CD4-positive, alpha-beta memory T cell (primary cell): ENCODE data around the gene PNPO. TPM values are rescaled to one million over a fixed set of nuclear protein-coding genes. Genes with fewer than 3 reads are reported as not detected.
A peak's percentile ranks its signal among the peaks of the same experiment; 100 is the strongest.

Experiments used
- CTCF ChIA-PET: fragments of 350-600 bp; sonication (Branson Sonifier 250); formaldehyde crosslinking; loops from one replicate; lab custom pipeline; 2021; ENCODE audit warnings: inconsistent platforms; ENCODE audit not compliant: partially characterized antibody; lab: Charles Lee
- POLR2A ChIA-PET: fragments of 350-600 bp; sonication (Branson Sonifier 250); formaldehyde crosslinking; loops from one replicate; lab custom pipeline; 2021; ENCODE audit not compliant: partially characterized antibody; lab: Charles Lee
- DNase-seq, 5 donors: peaks; one replicate each; pipeline versions ENCODE4 v3.0.0 to v3.0.0-alpha.2; 2020 to 2022; ENCODE audit warnings: mixed read lengths in 1 of 5
- H3K27ac ChIP-seq: one replicate; pipeline ENCODE4 v1.7.0; 2013; ENCODE audit warnings: low read depth, low read length
- H3K27me3 ChIP-seq: 2 replicates; pipeline ENCODE4 v1.7.0; 2013; ENCODE audit warnings: mild to moderate bottlenecking, low read length, moderate library complexity; ENCODE audit not compliant: insufficient read depth
- H3K36me3 ChIP-seq: 2 replicates; pipeline ENCODE4 v1.7.0; 2013; ENCODE audit warnings: mild to moderate bottlenecking, low read length, moderate library complexity; ENCODE audit not compliant: insufficient read depth
- H3K4me1 ChIP-seq: 2 replicates; pipeline ENCODE4 v1.7.0; 2013; ENCODE audit warnings: mild to moderate bottlenecking, low read length, moderate library complexity; ENCODE audit not compliant: insufficient read depth
- H3K4me3 ChIP-seq, 2 donors: one replicate each; pipeline ENCODE4 v1.7.0; 2013; ENCODE audit warnings: low read length in 2 of 2, mild to moderate bottlenecking in 1 of 2
- H3K9me3 ChIP-seq, 2 donors: one replicate each; pipeline ENCODE4 v1.7.0; 2013; ENCODE audit warnings: low read length in 2 of 2, control low read depth in 1 of 2; ENCODE audit not compliant: control insufficient read depth in 1 of 2
- H3K27ac Mint-ChIP-seq, 7 donors: one replicate each; pipeline ENCODE4 v1.8.0; 2020 to 2021; ENCODE audit warnings: mixed read lengths in 7 of 7, mild to moderate bottlenecking in 6 of 7, inconsistent platforms in 3 of 7, moderate library complexity in 3 of 7
- H3K27me3 Mint-ChIP-seq, 2 donors: one replicate each; pipeline ENCODE4 v1.8.0; 2020 to 2021; ENCODE audit warnings: mixed read lengths in 2 of 2
- H3K36me3 Mint-ChIP-seq, 2 donors: one replicate each; pipeline ENCODE4 v1.8.0; 2020 to 2021; ENCODE audit warnings: mixed read lengths in 2 of 2, inconsistent platforms in 1 of 2, mild to moderate bottlenecking in 1 of 2
- H3K4me1 Mint-ChIP-seq, 4 donors: one replicate each; pipeline ENCODE4 v1.8.0; 2020 to 2021; ENCODE audit warnings: mixed read lengths in 4 of 4, mild to moderate bottlenecking in 1 of 4
- H3K4me3 Mint-ChIP-seq, 8 donors: one replicate each; pipeline ENCODE4 v1.8.0; 2020 to 2021; ENCODE audit warnings: mixed read lengths in 8 of 8, mild to moderate bottlenecking in 7 of 8, moderate library complexity in 6 of 8, inconsistent platforms in 3 of 8
- H3K9me3 Mint-ChIP-seq, 8 donors: one replicate each; pipeline ENCODE4 v1.8.0; 2020 to 2021; ENCODE audit warnings: mixed read lengths in 8 of 8, mild to moderate bottlenecking in 5 of 8, inconsistent platforms in 3 of 8, moderate library complexity in 1 of 8
- intact Hi-C: fragments of 100-400 bp; cut with micrococcal nuclease; formaldehyde crosslinking; loops from one replicate; pipeline ENCODE4 v1.15.1; 2023
- polyA plus RNA-seq, 2 donors: library from polyadenylated mRNA; unstranded; fragments of 300-500 nt; fragmentation: Illumina TruSeq; gene quantifications; one replicate each; pipeline ENCODE4 v1.2.3, GENCODE V29; 2021
- total RNA-seq, 2 experiments: library from RNA; stranded (reverse); gene quantifications; one replicate each; pipeline ENCODE4 v1.2.3, GENCODE V29; 2021

PNPO gene
- total and polyA plus RNA-seq, 4 experiments from 2014 or later: 12.1 to 23.4 (median 16.0) TPM

DNA sequence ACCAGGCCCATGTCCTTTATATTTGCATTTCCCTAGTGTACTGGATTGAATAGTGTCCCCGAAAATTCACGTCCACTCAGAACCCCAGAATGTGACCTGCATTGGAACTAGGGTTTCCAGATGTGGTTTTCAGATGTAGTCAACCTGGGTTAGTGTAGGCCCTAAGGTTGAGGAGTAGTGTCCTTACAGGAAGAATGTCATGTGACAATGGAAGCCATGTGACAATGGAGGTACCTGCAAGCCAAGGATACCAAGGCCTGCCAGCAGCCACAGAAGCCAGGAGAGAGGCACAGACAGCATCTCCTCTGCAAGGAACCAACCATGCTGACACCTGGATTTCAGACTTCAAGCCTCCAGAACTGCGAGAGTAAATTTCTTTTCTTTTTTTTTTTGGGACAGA is 21.5 kb downstream of the PNPO start:
- DNase-seq: no peak
- Histone ChIP-seq H3K4me3 (no peak overlapping the region), H3K36me3 (no peaks in the 10 kb centered on the region), H3K27me3 (no peaks in the 10 kb centered on the region), H3K9me3 (no peaks in the 10 kb centered on the region), H3K4me1 (no peaks in the 10 kb centered on the region), H3K27ac (no peak overlapping the region)
- Mint-ChIP-seq H3K4me3 (no peak overlapping the region), H3K9me3 (peaks cover 0 to 1% (median 0%) of the 10 kb centered on the region in 8 donors), H3K36me3 (no peaks in the 10 kb centered on the region), H3K27ac (no peak overlapping the region), H3K27me3 (no peaks in the 10 kb centered on the region), H3K4me1 (no peaks in the 10 kb centered on the region)
- POLR2A ChIA-PET: no interaction called here
- CTCF ChIA-PET: interaction anchor here (9.9 kb wide), 1 partner anchor 17 kb away, joined by 244 read pairs; the partner anchor contains the start of gene PNPO
- intact Hi-C loops: no loop called here

DNA sequence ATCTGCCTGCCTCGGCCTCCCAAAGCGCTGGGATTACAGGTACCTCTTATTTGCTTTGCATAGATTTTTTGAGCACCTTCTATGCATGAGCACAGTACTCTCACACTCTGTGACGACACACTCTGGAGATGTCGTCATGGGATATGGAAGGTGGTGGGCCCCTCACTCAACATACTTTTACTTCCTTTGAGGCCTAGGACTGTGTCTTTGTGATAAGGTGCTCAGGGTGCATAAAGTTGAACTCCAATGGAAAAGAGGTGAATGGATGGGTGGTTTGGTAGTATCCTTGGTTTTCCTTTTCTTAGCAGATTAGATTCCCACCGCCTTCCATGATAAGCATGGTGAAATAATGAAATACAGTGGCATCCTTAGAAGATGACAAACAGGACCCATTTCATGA is 23.5 kb downstream of the PNPO start:
- Histone ChIP-seq H3K4me1 (peaks cover 3% of the 10 kb centered on the region), H3K27me3 (no peaks in the 10 kb centered on the region), H3K36me3 (no peaks in the 10 kb centered on the region), H3K27ac (no peak overlapping the region), H3K4me3 (no peak overlapping the region), H3K9me3 (no peaks in the 10 kb centered on the region)
- DNase-seq: no peak
- no peak overlapping the region for H3K27ac Mint-ChIP-seq
- ChIA-PET CTCF (interaction anchor here (9.9 kb wide), 1 partner anchor 19 kb away, joined by 244 read pairs; the partner anchor contains the start of gene PNPO), POLR2A (no interaction called here)
- intact Hi-C loops: no loop called here
- H3K4me1 Mint-ChIP-seq: peaks cover 2 to 4% (median 3%) of the 10 kb centered on the region in 4 donors
- no peak overlapping the region for H3K4me3 Mint-ChIP-seq
- peaks cover 0 to 1% of the 10 kb centered on the region in 2 donors for H3K27me3 Mint-ChIP-seq
- peaks cover 0 to 1% (median 0%) of the 10 kb centered on the region in 8 donors for H3K9me3 Mint-ChIP-seq
- H3K36me3 Mint-ChIP-seq: no peaks in the 10 kb centered on the region

DNA sequence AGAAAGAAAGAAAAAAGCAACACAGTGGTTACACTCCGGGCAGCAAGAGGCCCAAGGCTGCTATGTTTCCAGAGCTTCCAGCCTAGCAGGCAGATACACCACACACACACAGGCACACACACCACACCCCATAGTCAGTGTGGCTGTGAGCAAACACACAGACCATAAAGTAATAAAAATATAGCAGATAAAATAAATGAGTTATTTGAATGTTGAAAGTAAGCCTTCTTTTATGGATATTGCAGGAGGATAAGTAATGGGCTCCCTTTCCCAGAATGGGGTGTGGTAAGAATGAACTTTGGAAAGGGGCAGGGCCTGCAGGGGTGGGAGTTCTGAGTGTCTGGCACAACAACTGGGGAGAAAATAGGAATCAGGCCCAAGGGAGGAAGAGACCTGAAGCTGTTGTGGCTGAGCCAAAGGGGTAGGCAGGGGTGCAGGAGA is 24.7 kb downstream of the PNPO start:
- Histone ChIP-seq H3K4me1 (peaks cover 10% of the 10 kb centered on the region), H3K36me3 (no peaks in the 10 kb centered on the region), H3K4me3 (no peak overlapping the region), H3K27me3 (no peaks in the 10 kb centered on the region), H3K27ac (no peak overlapping the region), H3K9me3 (no peaks in the 10 kb centered on the region)
- CTCF ChIA-PET: interaction anchor here (0.6 to 9.9 kb wide), 2 partner anchors 20 to 167 kb away, joined by 3 to 244 read pairs; partner anchors contain the start of gene PNPO
- no peak for DNase-seq
- H3K27me3 Mint-ChIP-seq: peaks cover 0 to 1% of the 10 kb centered on the region in 2 donors
- no peak overlapping the region for H3K27ac Mint-ChIP-seq
- peaks cover 0 to 2% of the 10 kb centered on the region in 2 donors for H3K36me3 Mint-ChIP-seq
- no peak overlapping the region for H3K4me3 Mint-ChIP-seq
- H3K9me3 Mint-ChIP-seq: peaks cover 0 to 1% (median 0%) of the 10 kb centered on the region in 8 donors
- H3K4me1 Mint-ChIP-seq: peaks cover 10 to 16% (median 13%) of the 10 kb centered on the region in 4 donors
- intact Hi-C loops: no loop called here
- POLR2A ChIA-PET: no interaction called here

DNA sequence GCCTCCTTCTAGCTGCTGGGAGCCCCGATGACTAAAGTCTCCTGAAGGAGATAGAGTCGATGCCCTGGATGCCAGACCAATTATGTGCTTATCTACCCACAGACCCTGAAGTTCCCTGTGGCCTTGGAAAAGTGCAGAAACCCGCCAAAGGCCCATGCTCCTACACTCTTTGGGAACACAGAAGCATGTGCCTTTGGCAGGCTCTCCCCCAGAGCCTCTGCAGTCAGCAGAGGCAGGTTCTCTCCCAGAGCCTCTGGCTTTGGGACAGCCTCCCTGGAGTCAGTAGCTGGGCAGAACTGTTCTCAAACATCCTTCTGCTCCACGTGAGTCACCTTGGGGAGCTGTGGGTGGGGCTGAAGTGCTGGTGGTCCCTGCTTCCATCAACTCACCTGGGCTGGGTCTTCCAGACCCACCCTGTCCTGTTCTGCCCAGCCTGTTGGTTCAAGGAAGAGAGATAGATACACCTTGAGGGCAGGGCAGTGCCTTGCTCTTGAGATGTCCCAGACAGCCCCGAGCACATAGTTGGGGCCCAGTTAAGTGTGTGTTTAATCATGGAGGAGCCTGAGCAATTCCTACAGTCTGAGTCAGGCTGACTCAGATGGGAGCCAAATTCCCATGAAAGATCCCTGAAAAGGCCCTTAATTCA is 26.4 kb downstream of the PNPO start:
- ChIA-PET POLR2A (no interaction called here), CTCF (interaction anchor here (1.1 to 9.9 kb wide), 2 partner anchors 22 to 50 kb away, joined by 3 to 244 read pairs; partner anchors contain the start of gene PNPO)
- Histone ChIP-seq H3K4me3 (no peak overlapping the region), H3K27ac (no peak overlapping the region), H3K4me1 (peaks cover 26% of the 10 kb centered on the region), H3K36me3 (no peaks in the 10 kb centered on the region), H3K9me3 (no peaks in the 10 kb centered on the region), H3K27me3 (no peaks in the 10 kb centered on the region)
- Mint-ChIP-seq H3K36me3 (peaks cover 0 to 4% of the 10 kb centered on the region in 2 donors), H3K27ac (no peak overlapping the region), H3K27me3 (peaks cover 0 to 1% of the 10 kb centered on the region in 2 donors), H3K9me3 (peaks cover 0 to 1% (median 0%) of the 10 kb centered on the region in 8 donors), H3K4me3 (no peak overlapping the region), H3K4me1 (peaks cover 15 to 30% (median 24%) of the 10 kb centered on the region in 4 donors)
- intact Hi-C loops: no loop called here
- no peak for DNase-seq

DNA sequence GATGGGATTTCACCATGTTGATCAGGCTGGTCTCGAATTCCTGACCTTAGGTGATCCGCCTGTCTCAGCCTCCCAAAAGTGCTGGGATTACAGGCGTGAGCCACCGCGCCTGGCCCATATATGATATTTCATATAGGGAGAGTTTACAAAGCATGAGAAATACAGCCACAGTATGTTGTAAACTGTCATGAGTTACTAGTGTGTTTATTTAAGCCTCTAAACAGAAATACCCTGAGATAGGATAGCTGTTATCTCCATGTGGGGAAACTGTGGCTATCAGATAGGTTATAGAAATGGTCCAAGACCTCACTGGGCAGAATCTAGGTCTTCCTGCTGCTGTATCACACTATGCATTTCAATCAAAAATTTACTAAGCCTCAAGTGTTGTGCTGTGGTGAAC is 27.5 kb downstream of the PNPO start:
- Histone ChIP-seq H3K36me3 (peaks cover 7% of the 10 kb centered on the region), H3K27ac (no peak overlapping the region), H3K27me3 (no peaks in the 10 kb centered on the region), H3K4me3 (no peak overlapping the region), H3K4me1 (peaks cover 28% of the 10 kb centered on the region), H3K9me3 (no peaks in the 10 kb centered on the region)
- Mint-ChIP-seq H3K27me3 (peaks cover 0 to 1% of the 10 kb centered on the region in 2 donors), H3K4me1 (peaks cover 17 to 41% (median 25%) of the 10 kb centered on the region in 4 donors), H3K4me3 (no peak overlapping the region), H3K9me3 (no peaks in the 10 kb centered on the region), H3K36me3 (peaks cover 1 to 11% of the 10 kb centered on the region in 2 donors), H3K27ac (peak overlapping the region in 1 of 7 donors; percentile 35)
- no peak for DNase-seq
- ChIA-PET CTCF (interaction anchor here (2.4 to 9.9 kb wide), 2 partner anchors 14 to 23 kb away, joined by 18 to 244 read pairs; partner anchors contain the start of gene PNPO), POLR2A (interaction anchor here (0.7 to 3.9 kb wide), 3 partner anchors 28 to 79 kb away, joined by 3 to 45 read pairs (median 16); partner anchors contain the start of genes NFE2L1, PNPO and SP2)
- intact Hi-C loops: no loop called here

DNA sequence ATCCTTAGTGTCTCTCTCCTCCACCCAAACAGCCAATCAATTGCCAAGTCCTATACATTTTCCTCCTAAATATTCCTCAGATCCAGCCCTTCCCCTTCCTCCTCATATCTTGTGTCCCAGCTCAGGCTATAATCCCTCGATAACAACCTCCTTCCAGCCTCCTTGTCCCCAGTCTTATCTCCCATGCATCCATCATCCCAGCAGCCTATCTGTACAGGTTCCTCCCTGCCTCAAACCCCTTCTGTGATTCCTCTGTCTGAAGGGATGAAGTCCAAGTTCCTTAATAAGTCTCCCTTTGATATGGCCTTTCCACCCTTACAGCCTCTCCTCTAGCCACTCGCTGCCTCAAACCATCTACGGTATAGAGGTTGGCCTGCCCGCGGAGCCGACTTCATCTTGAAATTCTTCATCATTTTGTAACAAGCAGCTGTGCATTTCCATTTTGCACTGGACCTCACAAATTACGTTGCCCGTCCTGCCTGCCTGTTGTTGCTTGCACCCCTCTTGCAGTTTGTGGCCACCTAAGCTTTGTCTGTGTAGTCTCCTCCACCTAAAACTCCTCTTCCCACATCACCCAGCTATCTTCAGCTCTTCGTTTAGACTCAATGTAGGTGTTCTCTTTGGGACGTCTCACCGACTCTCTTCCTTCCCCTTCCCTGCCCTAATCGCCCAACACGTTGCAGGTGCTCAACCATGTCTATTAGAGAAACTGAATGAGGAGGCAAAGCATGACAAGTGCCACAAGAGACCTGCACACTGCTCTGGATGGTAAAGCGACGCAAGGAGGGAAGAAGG is 28.8 kb downstream of the PNPO start:
- H3K4me3 ChIP-seq: peak overlapping the region; percentile 89 to 95
- H3K4me1 ChIP-seq: peaks cover 28% of the 10 kb centered on the region
- Mint-ChIP-seq H3K27me3 (peaks cover 0 to 1% of the 10 kb centered on the region in 2 donors), H3K27ac (peak overlapping the region; percentile 72 to 97 (median 96)), H3K9me3 (no peaks in the 10 kb centered on the region), H3K4me3 (peak overlapping the region; percentile 97 to 100 (median 98)), H3K36me3 (peaks cover 8 to 22% of the 10 kb centered on the region in 2 donors), H3K4me1 (peaks cover 17 to 42% (median 25%) of the 10 kb centered on the region in 4 donors)
- H3K36me3 ChIP-seq: peaks cover 13% of the 10 kb centered on the region
- ChIA-PET POLR2A (interaction anchor here (1.0 to 4.5 kb wide), 20 partner anchors 8 to 640 kb away, joined by 3 to 45 read pairs (median 4); partner anchors contain the start of genes CBX1, KPNB1, NFE2L1 and PNPO), CTCF (interaction anchor here (1.0 to 9.9 kb wide), 24 partner anchors 8 to 154 kb away, joined by 3 to 244 read pairs (median 6); partner anchors contain the start of genes NFE2L1, PNPO, PRR15L and SCRN2)
- H3K9me3 ChIP-seq: no peaks in the 10 kb centered on the region
- peak overlapping the region; percentile 42 for H3K27ac ChIP-seq
- DNase-seq: no peak
- intact Hi-C loops: loop anchor here (1.0 to 2.0 kb wide), 6 partner anchors 21 to 129 kb away; partner anchors contain the start of genes NFE2L1, PNPO and SCRN2
- H3K27me3 ChIP-seq: no peaks in the 10 kb centered on the region
